ENCODE data around the gene ADGRG3. TPM values are rescaled to one million over a fixed set of nuclear protein-coding genes. Genes with fewer than 3 reads are reported as not detected.

Gene ADGRG3, protein sequence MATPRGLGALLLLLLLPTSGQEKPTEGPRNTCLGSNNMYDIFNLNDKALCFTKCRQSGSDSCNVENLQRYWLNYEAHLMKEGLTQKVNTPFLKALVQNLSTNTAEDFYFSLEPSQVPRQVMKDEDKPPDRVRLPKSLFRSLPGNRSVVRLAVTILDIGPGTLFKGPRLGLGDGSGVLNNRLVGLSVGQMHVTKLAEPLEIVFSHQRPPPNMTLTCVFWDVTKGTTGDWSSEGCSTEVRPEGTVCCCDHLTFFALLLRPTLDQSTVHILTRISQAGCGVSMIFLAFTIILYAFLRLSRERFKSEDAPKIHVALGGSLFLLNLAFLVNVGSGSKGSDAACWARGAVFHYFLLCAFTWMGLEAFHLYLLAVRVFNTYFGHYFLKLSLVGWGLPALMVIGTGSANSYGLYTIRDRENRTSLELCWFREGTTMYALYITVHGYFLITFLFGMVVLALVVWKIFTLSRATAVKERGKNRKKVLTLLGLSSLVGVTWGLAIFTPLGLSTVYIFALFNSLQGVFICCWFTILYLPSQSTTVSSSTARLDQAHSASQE
- 1 to 10 TPM in 1 of 2 donors, under 1 TPM in 1; 0.98 to 1.4 TPM for total RNA-seq
- long read RNA-seq, partial matches to known transcripts: 1 of 2 reads
- long read RNA-seq, other reads (novel, unspliced or antisense): 1 of 2 reads

DNA sequence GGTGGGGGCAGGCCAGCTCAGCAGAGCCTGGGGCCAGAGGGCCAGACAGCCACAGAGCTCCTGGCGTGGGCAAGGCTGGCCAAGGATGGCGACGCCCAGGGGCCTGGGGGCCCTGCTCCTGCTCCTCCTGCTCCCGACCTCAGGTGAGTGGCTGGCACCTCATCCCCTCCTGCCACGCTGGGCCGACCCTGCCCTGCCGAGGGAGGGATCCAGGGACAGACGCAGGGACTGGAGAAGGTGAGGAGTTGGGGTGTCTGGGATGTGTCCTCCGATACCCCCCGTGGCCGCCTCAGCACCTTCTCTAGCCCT, at the start of gene ADGRG3:
Gene ADGRG3 (plus strand): TSS at position 44 of the 309 bp plus-strand sequence. CDS start 42 bp downstream, at position 86.
- no peak for ATAC-seq

DNA sequence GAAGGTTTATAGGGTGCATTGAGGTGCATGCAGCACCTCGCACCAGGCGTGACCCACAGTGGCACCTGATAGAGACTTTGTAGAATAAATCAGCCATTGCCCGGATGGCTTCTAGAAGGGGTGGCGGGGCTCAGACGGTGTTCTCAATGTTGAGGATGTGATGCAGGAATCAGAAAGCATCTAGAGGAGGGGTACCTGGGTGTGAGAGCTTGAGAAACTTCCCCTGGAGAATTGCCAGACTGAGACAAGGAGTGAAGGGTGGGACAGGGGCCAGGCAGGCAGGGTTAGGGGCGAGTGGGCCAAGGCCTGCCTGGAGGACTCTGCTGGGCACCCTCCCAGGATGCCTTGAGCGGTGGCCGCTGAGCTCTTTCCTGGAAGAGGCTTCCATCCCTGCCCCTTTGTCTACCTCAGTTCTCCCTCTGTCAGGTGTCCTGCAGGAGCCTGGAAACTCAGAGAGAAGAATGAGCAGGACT, 48.9 kb upstream of the ADGRG3 start:
- no peak for ATAC-seq
- intact Hi-C loops (cut with DNase I, micrococcal nuclease): no loop called here
- DNase-seq: no peak

More for the DNA sequence above, at the start of gene ADGRG3:
- intact Hi-C loops (cut with DNase I, micrococcal nuclease): no loop called here
- DNase-seq: no peak

DNA sequence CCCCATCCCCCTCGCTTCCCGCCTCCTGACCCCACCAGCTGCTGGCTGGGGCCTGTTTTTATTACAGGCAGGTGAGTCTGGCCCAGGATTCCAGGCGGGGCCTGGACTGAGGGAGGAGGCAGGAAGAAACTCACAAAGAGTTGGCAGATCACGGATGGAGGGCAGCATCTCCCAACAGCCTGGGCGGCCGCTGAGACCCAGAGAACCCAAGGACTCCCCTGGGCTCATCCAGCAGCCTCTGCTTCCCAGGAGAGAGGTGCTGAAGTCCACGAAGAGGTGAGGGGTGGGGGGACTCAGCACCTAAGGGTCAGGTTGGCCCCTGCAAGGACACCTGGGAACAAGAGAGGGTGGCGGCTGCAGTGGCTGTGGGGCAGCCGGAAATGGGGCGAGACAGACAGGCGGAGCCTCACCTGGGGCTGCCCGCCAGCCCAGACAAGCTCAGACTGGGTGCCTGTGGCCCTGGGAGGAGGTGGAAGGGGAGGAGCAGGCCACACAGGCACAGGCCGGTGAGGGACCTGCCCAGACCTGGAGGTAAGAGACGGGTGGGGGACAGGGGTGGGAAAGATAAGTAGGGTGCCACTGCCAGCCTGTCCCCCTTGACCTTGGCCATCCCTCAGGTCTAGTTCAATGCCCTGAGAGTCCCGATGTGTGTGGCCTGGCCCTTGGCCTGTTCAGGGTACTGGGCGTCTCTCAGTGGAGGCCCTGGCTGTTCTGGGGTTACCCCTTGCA, 48.3 kb upstream of the ADGRG3 start:
- DNase-seq: peak; percentile 86 to 93
- intact Hi-C loops (cut with DNase I, micrococcal nuclease): no loop called here
- peak; percentile 87 for ATAC-seq

DNA sequence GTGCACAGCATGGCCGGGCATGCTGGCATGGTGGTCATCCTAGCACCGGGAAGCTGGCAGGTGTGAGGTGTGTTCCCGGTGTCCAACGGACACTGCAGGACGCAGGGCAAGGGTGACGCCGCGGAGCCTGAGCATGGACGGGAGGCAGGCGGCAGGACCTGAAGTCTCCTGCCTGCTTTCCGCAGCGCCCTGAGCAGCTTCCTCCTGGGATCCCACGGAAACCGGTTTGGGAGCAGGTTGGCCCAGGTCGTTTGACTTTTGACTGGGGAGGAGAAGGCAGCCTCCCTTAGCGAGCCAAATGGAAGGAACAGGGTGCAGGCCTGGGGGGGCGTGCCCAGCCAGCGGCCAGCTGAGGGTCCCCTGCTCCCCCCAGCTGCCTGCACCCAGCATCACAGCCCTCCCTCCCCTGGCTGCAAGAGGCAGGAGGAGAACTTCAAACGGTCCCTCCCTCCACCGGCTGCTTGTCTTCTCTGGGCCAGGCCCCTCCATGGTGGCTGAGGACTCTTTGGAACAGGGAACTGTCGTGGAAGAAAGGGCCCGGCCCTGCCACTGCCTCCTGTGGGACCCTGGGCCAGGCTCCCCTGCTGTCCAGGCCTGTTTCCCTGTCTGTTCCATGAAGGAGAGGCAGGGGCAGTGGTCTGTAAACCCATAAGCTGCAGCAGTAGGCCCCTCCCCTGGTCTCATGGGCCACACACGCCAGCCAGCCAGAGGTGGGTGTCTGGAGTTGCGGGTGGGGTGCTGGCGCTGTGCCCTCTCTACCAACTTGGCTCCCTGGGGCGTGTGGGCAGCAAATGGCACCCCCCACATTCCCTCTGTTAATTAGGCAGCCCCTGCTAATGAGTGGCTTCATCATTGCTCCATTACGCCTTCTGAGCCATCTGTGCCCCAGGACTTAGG, 47.5 kb upstream of the ADGRG3 start:
- DNase-seq: peak; percentile 51 to 71
- ATAC-seq: peak; percentile 51
- intact Hi-C loops (cut with DNase I, micrococcal nuclease): no loop called here

DNA sequence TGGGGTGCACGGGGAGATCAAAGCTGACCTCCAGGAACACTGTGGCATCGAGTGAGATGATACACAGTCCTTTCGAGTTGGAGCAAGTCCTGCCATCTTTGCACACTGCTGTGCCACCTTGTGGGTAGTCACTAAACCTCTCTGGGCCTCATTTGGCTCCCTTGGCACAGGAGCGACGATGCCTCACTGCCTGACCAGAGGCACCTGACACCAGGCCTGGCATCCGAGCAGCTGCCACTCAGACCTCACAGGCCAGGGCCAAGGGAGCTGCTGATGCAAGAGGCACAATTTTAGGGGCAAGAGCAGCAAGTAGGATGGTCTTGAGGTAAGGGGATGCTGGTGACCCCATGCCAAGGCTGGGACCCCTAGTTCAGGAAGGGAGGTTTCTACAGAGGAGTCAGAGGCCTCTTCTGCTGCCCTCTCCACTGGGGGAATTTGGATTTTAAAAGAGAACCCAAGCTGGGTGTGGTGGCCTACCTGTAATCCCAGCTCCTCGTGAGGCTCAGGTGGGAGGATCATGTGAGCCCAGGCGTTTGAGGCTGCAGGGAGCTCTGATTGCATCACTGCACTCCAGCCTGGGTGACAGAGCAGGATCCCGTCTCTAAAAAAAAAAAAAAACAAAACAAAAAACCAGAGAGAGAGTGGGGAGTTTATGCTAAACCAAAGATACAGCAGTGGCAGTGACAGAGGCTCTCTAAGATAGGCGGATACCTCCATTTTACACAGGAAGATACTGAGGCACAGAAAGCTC, 46.4 kb upstream of the ADGRG3 start:
- peak in 1 of 2 donors; percentile 27 for DNase-seq
- intact Hi-C loops (cut with DNase I, micrococcal nuclease): no loop called here
- ATAC-seq: no peak

DNA sequence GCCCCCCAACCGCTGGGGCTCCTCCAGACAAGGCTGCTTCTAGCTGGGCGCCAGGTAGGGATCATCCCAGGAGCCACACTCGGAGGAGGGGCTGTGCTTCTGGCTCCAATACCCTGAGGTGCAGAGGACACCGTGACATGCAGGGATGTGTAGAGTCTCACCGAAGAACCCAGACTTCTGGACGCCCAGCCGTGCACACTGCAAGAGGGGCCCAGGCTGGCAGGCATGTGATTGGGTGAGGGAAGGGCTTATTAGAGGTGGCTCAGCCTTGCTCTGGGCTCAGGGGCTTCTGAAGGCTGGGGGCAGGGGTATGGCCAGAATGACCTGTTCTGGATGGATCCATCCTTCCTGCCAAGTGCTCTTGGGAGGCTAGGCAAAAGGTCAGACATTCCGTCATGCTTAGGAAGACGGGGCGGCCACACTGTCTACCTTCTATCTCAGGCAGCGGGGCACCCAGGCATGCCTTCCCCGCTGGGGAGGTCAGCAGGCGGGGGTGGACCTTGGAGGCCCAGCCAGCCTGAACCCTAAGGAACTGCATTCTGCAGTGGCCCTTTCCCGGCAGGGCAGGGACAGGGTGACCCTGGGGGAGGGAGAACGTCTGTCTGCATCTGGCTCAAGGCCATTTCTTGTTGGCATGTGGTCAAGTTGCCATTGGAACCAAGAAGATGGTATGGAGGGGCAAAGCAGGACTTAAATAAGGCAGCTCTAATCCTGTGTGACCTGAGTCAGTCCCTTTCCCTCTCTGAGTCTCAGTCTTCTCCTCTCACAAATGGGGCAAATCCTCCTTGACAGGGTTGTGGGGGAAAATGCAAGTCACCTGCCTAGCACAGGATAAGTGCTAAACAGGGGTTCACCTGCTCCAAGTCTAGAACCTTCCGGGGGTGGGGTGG, 45.5 kb upstream of the ADGRG3 start:
- ATAC-seq (no peak), DNase-seq (peak in 1 of 2 donors; percentile 40)
- intact Hi-C loops (cut with DNase I, micrococcal nuclease): no loop called here

DNA sequence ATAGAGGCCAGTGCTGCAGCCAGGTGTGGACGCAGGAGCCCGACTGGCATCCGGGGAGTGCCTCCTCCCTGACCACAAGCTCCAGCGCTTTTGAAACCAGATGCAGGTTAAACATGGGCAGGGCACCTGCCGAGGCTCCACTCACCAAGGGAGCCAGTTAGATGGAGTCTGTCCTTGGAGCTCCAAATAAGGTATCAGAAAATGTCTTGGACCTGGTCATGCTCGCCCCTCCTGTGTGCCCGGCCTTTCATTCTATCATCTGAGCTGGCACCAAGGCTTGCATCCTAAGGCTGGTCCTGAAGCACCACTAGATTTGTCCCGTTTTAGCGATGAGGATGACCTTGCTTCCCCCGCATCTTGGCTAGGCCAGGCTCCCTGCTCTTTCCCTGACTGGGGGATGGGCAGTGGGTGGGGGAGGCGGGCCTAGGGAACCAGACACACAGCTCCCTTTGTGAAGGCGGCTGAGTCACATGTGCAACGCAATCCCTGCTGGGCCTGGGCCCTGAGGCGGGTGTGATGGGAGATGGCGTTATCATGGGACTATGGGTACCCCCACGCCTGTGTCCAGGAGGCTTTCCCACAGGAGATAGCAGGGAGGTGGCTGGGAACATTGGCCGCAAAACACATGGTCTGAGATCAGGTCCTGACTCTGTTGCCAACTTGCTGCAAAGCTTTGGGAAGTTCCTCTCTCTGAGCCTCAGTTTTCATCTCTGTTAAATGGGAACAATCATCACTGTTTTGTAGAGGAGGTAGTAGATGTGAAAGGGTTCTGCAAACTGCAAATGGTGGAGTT, 44.7 kb upstream of the ADGRG3 start:
- ATAC-seq (peak; percentile 16), DNase-seq (peak; percentile 56 to 66)
- intact Hi-C loops (cut with DNase I, micrococcal nuclease): no loop called here

DNA sequence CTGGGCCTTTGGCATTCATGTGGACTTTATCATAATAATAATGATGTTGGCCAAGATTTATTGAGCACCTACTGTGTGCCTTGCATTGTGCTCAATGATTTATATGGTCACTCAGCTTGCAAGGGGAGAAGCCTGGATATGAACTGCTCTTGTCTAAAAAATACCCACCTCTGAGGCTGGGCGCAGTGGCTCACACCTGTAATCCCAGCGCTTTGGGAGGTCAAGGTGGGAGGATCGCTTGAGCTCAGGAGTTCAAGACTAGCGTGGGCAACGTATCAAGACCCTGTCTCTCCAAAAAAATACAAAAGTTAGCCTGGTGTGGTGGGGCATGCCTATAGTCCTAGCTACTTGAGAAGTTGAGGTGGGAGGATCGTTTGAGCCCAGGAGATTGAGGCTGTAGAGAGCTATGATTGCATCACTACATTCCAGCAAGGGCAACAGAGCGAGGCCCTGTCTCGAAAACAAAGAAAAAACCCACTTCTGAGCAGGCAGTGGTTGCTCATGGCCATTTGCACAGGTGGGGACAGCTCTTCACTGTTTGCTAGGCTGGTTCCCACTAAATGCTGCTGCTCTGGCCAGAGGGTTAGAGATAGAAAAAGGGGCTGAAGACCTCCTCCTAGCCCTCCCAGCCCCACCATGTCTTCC, 43.9 kb upstream of the ADGRG3 start:
- ATAC-seq (no peak), DNase-seq (no peak)
- intact Hi-C loops (cut with DNase I, micrococcal nuclease): no loop called here

DNA sequence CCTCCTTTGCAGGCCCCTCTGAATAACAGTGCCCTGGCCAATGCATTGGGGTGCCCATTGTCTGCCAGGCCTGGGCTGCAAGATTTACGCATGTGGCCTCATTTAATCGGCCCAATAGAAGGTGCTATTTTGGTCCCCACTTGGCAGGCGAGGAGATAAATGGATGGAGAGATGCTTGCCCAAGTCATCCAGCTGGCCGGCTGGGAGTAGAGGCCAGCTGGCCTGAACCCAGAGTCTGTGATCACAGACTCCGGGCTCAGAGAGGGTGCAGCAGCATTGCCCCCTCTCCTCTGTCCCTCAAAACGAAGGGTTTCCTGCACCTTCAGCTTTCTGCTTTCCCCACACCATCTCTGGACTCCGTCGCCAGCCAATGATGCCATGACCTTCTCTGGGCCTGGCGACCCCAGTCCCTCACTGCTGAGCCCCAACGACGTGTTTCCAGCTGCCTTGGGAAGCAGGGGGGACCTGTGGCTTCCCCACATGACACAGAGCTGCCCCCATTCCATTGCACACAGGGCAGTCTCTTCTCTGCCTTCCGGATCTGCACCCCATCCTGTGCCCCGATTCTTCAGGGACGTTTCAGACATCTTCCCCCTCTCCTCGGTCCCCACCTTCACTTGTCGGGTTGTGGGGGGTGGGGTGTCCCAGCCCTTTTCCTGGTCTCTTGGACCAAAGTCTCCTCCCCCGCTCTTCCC, 43.2 kb upstream of the ADGRG3 start:
- intact Hi-C loops (cut with DNase I, micrococcal nuclease): no loop called here
- DNase-seq (no peak), ATAC-seq (no peak)

DNA sequence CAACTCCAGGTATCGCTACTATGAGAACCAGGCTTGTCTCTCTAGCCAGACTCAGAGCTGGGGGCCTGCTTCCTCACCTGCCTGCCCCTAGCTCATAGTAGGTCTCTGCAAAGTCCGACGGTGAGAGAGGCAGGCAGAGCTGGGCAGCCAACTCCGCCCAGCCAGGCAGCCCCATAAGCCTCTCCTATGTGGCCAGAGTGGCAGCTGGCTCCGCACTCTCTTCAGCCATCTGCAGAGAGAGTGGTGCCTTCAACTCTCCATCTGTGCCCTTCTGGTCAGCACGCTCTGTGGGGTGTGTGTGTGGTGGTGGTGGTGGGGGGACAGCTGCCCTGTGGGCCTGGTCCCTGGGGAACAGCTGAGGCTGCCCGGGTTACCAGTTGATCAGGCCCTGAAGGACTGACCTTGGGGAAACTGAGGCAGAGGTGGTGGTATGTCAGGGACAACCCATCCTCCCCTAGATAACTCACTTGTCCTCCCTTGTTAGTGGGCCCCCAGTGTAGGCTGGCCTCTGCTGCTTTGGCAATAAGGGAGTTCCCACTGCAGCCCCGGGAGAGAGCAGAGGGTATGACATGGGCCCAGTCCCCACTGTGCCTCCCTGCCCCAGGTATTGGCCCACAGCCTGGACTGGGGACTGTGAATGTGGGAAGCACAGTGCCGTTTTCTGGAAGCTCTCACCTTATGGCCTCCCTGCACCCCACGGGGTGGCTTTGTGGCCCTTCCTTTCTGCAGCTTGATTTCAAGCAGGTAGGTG, 41.5 kb upstream of the ADGRG3 start:
- DNase-seq: no peak
- no peak for ATAC-seq
- intact Hi-C loops (cut with DNase I, micrococcal nuclease): no loop called here

DNA sequence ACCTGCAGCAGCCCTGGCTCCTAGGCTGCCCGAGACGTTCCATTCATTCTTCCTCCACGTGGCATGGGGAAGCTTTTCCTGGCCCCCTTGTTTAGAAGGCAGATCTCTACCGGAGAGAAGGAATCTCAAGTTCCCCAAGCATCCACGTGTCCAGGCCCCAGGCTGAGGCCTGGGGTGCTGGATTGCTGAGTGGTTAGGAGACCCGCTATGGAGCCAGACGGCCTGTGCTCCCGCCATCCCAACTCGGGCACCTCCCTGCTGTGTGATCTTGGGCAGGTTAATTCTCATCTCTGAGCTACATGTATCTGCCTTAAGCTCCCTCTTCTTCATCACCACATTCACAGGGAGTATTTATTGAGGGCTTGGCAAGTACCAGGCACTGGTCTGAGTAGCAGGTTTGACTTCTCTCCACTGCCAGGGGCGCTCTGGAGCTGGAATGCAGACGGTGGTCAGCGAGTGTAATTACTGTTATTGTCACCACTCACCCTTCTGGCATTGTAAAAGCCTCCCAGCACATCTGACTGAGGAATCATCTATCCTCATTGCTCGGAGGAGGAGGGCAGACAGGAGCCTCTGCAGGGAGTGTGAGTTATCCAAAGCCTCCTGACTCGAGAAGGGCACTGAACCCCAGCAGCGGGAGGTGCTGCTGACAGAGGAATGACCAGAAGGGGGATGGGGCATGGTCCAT, 40.8 kb upstream of the ADGRG3 start:
- intact Hi-C loops (cut with DNase I, micrococcal nuclease): no loop called here
- no peak for ATAC-seq
- DNase-seq: no peak

DNA sequence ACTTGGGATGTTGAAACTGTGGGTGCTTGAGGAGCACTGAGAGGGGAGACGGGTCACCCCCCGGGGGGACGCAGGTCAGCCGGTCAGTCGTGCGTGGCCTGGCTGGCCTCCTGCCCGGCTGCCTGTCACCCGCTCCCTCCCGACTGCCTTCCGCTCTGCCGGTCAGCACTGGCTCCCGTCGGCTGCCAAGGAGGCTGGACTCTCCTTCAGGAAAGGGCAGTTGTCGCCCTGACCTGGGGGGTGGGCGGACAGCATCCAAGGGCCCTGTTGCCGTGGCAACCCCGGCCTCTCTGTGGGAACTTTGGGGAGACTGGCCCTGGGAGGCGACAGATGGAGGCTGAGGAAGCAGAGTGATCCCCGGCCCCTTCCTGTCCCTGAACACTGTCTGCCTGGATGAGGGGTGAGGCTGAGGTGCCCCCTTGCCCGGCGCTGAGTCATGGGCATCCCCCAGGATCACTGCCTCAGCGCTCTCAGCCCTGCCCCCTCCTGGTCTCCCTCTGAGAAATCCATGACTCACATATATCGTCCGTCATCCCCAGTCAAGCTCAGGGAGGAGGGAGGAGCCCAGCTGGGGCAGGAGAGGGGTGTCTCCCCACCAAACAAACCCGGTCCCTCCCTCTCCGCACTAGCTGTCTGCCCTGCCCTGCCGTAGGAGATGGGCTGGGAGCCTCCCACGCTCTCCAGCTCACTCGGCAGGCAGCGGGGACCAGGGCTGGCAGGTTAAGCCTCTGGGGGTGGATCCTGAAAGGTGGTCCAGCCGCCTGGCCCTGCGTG, 39.9 kb upstream of the ADGRG3 start, which contains the start of gene ADGRG1:
Gene ADGRG1 (plus strand): TSS at position 623 of the 774 bp plus-strand sequence. CDS start 21,658 bp downstream, outside the sequence.
- DNase-seq (no peak), ATAC-seq (peak; percentile 42)
- intact Hi-C loops (cut with DNase I, micrococcal nuclease): no loop called here

DNA sequence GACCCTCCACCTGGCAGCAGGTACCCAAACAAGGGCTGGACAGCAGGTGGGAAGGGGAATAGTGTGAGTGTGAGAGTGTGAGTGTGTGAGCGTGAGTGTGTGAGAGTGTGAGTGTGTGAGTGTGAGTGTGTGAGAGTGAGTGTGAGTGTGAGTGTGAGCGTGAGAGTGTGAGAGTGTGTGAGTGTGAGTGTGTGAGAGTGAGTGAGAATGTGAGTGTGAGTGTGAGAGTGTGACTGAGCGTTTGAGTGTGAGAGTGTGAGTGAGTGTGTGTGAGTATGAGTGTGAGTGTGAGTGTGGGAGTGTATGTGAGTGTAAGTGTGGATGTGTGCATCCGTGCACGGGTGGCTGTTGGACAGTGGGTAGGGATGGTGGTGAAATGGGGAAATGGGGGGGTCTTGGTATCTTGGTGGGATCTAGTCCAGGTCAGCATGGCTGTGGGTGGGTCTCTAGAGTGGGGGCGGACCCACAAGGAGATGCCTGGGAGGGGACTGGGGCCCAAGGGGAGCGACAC, 39.3 kb upstream of the ADGRG3 start:
- ATAC-seq (no peak), DNase-seq (no peak)
- intact Hi-C loops (cut with DNase I, micrococcal nuclease): no loop called here
